CD4-positive, alpha-beta T cell treated with Interleukin-4 for 1 hour (primary cell): ENCODE measurements around the gene RUFY1.

Experiments
- DNase-seq, 2 donors: peaks; one replicate each; pipeline ENCODE4 v3.0.0-alpha.2; 2020 to 2022

The RUFY1 gene

DNA sequence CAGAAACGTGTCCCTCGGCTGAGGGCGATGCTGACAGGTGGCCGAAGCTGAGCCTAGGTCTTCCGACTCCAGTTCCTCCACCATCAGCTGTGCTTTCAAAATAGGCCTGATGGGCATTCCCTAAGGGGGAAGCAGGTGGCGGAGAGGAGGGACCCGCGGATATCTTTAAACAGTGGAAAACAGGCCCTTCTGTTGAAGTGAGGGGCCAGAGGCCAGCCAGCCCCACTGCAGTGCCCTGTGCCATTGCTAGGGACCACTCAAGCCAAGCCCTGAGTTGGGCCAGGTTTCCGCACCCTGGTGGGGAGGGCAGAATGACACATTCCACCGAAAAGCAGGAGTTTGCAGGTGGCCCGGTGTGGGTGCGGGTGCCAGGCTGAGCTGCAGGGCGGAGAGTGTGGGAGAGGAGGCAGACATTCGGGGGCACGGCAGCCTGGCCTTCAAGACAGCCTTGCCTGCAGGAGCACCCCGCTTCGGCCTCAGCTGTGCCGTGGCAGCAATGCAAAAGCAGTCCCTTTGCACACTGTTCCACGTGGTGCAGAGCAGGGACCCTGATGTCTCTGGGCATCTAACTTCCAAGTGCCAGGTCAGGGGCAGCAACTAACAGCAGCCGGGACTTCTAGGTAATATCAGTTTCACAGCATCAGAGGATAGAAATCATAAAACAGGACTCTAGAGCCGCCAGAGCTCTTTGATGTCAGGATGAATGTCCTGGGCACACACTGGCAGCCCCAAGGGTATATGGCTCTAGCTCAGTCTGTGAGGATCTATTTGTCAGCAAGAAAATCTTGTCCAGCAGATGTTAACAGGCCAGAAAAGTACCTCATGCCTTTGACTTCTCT, 55.9 kb downstream of the RUFY1 start:
- no peak for DNase-seq

DNA sequence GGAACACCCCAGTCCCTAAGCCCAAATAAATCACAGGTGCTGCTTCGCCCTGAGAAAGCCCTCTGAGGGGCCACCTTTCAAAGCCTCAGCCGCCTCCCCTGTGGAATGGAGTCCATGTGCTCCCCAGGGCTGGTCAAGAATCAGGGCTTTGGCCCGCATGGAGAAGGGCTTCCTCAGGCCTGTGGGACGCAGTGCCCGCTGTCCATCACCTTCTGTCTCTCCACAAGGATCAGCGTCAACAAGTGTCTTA, 56.5 kb downstream of the RUFY1 start:
- no peak for DNase-seq

DNA sequence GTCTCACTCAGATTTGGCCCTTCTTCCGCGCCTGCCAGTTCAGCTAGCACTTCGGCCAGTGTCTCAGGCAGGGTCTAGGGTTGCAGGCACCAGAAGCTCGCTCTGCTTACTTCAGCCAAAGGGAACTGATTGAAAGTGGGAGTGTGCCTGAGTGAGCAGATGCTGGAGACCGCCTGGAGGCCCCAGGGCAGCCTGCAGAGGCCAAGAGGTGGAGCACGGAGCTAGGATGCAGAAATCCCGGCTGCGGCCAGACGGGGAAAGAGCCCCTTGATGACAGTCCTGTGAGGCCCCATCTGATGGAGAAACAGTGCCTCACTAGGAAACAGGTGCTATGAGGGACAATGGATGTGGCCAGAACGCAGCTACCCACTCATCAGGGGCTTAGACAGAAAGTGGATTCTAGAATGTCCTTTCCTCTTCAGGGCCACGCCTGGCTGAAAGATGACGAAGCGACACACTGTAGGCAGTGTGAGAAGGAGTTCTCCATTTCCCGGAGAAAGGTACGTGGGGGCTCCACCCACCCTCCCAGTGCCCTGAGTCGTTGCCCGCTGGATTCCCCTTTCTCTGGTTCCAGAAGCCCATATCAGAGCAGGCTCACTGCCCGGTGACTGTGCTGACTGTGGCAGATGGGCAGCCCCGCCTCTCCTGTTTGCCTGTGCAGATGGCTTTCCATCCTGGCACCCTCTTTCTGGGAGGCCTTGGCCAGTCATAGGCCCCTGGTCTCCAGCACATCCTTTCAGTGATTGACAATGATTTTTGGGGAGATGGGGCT, 57.0 kb downstream of the RUFY1 start:
- no peak for DNase-seq

DNA sequence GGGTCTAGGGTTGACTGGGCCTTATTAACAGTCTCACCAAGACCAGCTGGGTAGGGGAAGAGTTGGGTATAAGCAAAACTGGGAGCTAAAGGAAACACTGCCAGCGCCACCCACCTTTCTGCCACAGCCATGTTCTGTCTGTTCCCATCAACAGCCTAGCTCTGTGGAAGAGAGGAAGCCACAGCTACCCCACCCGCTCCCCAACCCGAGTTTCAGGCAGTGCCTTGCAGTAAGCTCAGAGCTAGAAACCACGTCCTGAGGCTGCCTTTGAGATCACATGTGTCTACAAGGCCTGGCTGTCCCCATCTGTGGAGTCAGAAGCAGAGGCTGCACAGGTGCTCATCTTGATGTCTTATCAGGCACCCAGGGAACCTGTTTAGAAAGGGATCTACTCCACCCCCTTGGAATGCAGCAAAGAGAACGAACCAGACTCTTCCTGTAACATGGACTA, 57.8 kb downstream of the RUFY1 start:
- DNase-seq: peak in 1 of 2 donors; percentile 60

DNA sequence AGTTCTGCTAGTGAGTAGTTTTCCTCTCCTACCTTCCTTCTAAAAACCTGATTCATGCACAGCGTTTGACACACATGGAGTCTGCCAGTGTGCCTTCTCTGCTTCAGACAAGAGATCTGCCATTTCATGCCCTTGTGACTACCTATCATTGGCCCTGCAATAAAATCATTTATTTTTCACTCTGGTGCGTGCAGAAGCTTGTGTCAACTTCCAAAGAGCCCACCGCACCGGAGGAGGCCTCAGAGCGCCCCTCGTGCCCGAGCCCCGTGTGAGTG, 59.4 kb downstream of the RUFY1 start:
- DNase-seq: no peak

DNA sequence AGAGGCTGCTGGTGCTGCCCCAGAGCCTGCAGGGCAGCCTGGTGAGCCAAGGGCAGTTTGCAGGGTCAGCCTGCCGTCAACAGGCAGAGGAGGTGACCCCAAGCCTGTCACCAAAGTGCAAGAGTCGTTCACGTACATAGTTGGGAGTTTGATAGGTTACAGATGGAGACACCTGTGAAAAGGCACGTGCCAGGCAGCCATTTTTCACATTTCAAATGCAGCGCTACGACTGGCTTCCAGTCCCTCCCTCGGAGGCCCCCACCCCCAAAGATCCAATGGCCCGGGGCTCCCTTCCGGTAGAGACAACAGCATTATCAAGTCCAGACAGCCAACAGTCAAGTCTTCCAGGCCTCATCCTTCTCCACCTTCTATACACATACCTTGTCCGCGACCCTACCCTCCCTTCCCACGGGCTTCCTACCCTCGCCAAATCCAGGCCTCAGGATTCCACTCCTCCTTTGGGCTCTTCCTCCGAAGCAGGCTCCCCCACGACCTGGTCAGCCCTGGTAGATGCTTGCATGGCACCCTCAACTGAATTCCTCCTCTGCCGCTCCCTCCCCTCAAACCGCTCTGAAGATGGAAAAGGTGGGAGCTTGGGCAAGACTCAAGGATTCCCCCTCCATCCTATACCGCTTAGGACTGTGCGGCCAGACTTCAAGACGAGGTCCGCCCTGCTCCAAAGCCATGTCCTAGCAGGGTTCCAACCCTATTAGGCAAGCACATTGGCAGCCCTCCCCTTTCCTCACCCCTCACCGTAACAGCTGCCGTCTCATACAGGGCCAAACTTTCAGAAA, 60.0 kb downstream of the RUFY1 start:
- DNase-seq: no peak

DNA sequence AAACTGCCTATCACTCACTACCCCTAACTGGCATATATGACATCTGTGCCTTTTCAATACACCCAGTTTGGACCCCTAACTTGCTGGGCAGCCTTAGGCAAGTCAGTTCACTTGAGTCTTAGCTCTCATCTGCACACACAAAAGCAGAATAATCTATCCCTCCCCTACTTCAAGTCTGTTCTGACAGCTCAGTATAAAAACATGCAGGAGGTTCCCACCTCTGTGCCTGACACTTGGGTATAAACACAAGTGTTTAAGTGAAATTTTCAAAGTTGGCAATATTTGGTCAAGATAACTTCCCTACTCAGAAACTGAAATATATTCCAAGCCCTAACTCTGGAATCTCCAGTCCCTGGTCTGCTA, 60.5 kb downstream of the RUFY1 start:
- DNase-seq: no peak

DNA sequence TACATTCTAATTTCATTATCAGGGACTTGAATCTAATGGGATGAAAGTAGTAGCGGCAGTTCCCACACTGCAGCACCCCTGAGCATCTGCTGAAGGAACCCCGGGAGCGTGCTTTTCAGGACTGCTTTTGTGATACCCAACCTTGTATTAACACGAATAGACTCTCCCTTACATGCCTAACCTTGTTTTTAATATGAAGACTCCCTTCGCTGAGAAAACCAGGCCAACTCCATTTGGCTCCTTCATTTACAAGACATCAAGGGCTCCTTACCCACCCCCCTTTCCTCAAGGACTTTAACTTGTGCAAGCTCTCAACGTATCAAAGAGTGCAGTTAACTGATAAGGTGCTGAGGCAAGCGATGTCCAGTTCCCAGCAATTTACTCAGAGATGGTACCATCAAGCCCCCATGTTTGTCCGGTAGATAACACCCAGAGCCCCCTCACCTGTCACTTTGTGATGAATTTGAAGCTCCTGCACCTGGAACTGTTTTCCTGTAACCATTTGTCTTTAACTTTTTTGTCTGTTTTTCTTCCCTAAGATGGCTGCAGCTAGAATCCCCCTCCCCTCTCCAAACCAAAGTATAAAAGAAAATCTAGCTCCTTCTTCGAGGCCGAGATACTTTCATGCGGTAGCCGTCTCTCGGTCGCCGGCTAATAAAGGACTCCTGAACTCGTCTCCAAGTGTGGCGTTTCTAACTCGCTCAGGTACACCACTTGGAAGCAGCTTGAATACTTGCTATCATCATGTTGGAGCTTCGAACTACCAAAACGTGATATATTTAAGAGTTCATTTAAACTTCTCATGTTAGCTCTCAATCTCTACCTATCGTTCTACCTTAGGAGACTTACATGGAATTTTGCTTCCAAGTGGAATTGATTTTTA, 62.5 kb downstream of the RUFY1 start:
- DNase-seq: no peak

DNA sequence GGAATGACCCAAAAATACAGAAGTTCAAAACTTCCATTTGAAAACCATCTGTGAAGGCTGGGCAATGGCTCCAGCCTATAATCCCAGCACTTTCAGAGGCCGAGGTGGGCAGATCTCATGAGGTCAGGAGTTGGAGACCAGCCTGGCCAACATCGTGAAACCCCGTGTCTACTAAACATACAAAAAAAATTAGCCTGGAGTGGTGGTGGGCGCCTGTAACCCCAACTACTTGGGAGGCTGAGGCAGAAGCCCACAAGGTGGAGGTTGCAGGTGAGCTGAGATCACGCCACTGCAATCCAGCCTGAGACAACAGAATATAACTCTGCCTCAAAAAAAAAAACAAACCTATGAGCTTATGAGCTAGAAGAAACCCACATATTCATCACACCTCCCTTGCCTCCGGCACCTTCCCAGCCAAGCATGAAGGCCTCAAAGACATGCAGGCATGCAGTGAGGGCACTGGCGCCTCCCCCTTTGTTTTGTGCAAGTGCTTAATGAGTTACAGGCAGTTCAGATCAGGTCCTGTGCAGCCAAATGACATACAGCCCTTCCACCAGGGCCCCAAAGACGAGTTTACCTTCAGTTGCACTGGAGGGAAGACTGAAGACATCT, 63.2 kb downstream of the RUFY1 start:
- DNase-seq: no peak

DNA sequence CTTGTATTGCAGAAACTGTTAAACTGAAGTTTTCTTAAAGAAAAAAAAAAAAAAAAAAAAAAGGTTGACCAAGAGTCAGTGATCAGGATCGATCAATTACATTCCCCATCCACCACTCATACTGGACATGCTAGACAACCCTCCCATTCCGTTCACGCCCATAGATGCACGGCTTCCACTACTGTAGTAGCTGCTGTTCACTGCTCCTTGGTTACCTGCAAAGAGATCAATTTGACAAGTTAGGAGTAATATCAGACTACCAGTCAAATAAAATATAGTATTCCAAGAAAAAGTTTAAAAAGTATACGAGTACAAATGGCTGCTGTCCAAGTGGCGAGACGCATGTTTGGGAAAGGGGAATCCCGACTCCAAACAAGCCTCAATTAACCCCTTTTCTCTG, 64.4 kb downstream of the RUFY1 start:
- DNase-seq: no peak

DNA sequence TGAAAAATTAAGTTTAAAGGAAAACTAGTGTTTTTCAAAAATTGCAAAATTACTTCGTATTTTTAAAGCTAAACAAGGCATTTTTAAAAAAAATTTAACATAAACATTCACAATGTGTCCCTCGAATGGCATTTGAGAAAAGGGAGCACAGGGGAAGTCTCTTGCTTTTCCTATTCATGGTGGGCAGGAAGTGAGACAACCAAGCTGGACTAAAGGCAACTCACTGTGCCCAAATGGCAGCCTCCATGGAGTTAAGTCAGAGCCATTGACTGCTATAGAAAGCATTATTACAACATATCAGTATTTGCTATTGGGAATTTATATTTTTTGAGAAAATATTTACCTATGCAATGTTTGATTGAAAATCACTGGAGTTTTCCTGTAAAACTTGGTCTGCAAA, 64.8 kb downstream of the RUFY1 start:
- DNase-seq: no peak

DNA sequence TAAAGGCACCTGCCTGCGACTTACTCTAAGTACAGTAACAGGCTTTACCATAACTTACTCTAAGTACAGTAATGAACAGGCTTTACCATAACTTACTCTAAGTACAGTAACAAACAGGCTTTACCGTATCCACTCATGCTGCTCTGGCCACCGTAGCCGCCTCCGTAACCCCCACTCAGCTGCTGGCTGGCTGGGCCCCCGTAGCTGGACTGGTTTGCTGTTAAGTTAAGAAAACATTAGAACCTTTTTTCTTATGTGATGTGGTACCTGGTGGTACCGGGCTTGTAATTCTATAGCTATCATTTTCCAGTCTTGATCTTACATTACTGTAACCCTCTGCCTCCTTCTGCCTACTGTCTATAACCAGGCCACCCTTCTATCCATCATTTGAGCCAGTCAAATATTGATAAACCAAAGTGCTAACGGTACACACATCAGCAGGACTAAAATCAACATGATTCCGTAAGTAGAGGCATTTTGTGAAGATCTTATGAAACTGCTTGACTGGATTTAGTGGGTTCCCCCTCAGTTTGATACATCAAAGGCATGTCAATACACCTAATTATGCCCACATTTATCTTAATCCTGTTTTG, 65.7 kb downstream of the RUFY1 start:
- no peak for DNase-seq

DNA sequence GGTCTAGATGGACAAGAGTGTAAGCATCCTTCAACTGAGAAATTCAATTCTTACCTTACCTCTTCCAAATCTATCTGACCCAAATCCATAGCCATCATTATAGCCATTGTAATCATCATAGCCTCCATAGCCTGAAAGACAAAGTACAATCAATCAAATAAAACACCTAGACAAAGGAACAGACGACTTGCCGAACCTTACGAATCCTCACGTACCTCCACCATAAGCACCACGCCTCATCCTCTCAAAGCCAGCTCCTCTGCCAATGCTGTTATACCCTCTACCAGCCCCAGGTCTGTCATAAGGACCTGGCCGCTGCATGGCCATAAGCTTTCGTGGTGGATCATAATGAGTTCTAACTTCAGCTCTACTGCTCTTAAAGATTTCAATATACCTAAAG, 67.6 kb downstream of the RUFY1 start:
- no peak for DNase-seq

DNA sequence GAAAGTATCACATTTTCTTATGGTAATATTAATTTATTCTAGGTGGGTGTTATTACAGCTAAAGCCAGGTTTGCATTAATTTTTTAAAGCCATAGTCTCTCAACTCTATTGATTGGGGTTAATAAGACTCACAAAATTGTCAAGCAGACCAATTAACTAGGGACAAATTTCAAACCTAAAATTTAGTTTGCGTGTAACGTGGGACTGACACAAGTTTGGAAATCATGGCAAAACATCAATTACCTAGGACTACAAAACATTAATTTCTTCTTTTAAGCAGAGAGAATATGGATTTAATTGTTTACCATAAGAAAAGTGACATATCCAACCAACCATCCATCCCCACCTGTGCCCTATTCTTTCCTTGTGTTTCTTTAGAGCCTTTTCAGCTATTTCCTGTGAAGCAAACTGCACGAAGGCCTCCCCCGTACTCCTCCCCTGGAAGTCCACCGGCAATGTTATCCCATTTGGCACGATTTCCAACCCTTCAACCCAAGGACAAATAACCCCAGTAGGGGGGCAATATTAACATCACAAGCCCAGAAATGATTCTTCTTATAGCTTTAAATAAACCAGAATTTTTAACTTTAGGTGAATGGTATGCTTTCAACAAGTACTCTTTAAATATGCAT, 68.7 kb downstream of the RUFY1 start:
- DNase-seq: no peak

DNA sequence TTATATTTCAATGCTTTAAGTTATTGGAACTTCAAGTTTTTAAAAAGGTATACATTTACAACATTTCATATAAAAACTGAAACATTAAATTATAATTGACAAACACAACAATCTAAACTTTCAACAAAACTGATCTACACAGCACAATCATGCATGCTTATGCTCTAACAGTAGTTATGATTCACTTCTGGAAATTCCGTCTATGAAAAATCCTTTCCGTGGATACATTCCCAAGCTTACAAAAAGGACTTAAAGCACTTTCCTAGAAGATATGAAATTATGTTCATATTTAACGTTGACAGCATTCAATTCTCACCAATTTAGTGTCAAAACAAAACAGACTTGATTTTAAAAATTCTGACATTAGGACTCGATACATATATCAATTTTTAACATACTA, 69.4 kb downstream of the RUFY1 start:
- DNase-seq: no peak

DNA sequence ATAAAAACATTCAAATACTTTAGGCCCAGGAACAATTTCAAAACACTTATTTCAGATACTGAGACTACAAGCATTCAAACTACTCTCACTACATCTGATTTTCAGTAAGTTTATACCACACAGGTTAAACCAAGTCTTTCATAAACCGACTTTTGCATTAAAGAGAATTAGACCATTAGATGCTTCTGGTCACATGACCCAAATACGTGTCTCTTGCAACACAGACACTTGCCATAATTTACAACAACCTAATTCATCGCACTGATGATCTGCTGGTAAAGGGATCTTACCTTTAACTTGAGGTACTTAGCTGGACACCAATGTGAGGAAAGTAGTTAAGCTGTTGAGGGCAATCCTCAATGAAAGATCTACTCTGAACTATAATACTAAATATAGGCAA, 69.9 kb downstream of the RUFY1 start:
- no peak for DNase-seq

DNA sequence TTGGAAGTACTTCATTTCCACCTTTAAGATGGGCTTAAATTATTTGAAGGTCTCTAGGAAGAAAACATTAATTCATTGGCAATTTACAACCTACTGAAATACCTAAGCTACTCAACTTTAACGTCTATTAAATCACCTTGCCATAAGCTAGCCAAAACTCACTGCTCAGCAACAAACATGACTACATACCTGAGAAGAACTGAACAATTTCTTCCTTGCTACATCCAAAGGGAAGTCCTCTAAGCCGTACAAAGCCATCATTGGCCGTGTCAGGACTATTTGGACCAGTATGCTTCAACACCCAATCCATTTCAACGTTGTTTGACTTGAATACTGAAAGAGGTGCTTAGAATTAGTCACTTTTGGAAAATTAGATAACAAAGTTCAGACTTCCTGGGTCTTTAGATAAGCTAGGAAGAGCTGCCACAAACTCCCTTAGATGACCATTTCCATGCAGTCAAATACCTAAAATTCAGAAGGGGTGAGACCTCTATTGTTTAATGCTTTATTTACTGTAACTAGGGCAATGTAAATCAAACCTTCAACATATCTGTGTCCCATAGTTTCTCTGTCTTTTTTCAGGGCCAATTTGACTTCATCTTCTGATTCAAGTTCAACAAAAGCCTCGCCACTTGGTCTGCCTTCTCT, 70.5 kb downstream of the RUFY1 start:
- DNase-seq: no peak

DNA sequence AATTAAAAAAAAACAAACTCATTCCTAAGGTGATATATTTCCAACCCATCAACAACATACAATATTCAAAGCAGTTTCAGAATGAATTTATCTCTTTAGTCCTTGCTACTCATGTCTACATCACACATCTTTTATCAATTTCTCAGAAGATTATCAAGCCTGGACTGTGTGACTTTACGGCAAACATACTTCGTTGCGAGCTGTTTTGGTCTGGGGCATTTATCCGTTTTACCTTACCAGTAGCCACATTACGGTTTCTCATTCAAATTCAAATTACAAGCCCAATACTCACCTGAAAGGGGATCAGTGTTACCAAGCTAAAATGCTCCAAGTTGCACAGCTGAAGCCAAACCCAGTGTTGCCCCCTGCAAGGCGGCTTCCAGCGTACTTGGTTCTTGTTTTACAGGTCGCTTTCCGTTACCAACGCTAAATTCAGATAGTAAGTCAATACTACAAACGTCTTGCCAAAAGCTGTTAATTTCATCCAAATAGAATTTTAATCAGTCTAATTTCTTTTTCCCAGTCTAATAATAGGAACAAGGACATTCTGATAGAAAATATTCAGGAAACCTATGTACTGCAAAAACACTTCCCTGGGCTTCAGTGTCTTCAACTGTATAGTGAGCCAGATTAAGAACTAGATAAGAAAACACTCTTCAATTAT, 71.3 kb downstream of the RUFY1 start:
- no peak for DNase-seq

DNA sequence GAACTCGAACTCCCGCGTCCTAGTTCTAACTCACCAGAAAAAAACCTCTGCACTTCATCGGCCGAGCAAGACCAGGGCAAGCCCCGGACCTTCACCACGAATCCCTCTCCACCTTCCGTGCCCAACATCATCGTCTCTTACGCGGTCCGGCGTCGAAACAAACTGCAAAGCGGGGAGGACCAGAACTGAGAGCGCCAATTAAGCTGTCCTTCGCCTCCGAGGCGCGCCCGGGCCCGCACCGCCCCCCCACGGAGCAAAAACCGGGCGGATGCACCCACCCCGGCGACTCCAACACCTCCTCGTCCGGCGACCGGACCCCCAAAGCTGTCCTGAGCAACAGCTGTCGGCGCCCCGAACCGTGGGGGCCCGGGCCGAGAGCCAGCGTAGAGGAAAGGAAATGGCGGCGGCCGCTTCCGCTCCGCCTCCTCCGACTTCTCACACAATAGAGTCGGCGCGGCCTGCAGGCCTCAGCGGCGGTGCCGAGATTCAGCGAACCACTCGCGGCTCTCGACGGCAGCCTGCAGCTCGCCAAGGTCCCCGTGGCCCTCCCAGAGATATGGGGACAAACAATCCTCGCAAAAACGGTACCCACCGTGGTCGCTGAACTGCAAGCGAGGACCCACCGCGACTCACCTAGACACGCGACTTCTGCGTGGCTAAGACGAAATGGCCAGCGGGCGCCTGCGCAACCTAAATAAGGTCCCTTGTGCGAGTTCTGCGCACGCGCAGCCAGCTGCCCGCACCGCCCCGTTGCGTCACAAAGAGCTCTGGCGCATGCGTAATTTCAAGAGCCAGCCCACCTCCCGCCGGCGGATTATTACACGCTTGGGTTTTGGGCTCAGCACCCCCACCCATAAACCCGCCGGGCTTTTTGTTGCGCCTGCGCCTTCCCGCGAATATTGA, 72.9 kb downstream of the RUFY1 start, which contains the start of gene HNRNPH1:
HNRNPH1 (minus strand) TSS at position 669 of the 903 bp plus-strand sequence; CDS start at position 131, 538 bp downstream.
- DNase-seq: peak; percentile 99
